Upper lobe of left lung (tissue), 4 donors: ENCODE measurements around the gene VPS8.

Source experiments
- EP300 ChIP-seq, 4 donors: sonication (generic); formaldehyde crosslinking; IDR thresholded peaks; one replicate each; pipeline ENCODE4 v1.5.1; 2017; ENCODE audit warnings: antibody characterized with exemption in 4 of 4, control low read depth in 2 of 4
- POLR2A ChIP-seq, 4 donors: fragments of 450-650 bp; IDR thresholded peaks; one replicate each; pipeline ENCODE4 v1.5.1; 2016 to 2017; ENCODE audit warnings: antibody characterized with exemption in 4 of 4, mild to moderate bottlenecking in 2 of 4
- POLR2AphosphoS5 ChIP-seq, 2 donors: sonication (generic); formaldehyde crosslinking; IDR thresholded peaks; one replicate each; pipeline ENCODE4 v1.5.1; 2017; ENCODE audit warnings: antibody characterized with exemption in 2 of 2
- TF ChIP-seq, protein P1 (sequence below), 6 experiments: fragments of 450-650 bp in 4 of 6; fragments of 200-600 bp in 2 of 6; sonication (generic) in 2 of 6; IDR thresholded peaks; one replicate each; pipeline ENCODE4 v1.5.1; 2016 to 2019; ENCODE audit warnings: antibody characterized with exemption in 6 of 6

DNA sequence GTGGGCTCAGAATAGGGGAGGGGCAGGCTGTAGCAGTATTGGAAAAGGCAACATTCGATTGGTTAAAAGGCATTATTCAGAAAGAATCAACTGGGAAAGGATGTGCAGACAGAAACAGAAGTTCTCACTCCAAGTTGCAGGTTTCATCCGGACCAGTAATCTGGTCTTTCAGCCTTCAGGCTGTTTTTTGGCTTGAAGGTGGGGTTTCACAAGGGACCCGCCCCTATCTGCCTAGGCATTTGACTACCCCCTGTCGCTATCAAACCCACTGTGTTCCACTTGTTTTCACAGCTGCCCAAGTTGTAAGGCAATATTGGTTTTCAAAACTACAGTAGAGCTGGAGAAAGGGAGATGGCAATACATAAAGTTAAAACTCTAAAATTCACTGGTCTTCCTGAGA is 96.9 kb downstream of the VPS8 start:
- TF ChIP-seq POLR2A (IDR thresholded peaks at IDR 0.05): no peak
- TF ChIP-seq EP300 (IDR thresholded peaks at IDR 0.05): no peak
- TF ChIP-seq, protein P1, sequence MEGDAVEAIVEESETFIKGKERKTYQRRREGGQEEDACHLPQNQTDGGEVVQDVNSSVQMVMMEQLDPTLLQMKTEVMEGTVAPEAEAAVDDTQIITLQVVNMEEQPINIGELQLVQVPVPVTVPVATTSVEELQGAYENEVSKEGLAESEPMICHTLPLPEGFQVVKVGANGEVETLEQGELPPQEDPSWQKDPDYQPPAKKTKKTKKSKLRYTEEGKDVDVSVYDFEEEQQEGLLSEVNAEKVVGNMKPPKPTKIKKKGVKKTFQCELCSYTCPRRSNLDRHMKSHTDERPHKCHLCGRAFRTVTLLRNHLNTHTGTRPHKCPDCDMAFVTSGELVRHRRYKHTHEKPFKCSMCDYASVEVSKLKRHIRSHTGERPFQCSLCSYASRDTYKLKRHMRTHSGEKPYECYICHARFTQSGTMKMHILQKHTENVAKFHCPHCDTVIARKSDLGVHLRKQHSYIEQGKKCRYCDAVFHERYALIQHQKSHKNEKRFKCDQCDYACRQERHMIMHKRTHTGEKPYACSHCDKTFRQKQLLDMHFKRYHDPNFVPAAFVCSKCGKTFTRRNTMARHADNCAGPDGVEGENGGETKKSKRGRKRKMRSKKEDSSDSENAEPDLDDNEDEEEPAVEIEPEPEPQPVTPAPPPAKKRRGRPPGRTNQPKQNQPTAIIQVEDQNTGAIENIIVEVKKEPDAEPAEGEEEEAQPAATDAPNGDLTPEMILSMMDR (IDR thresholded peaks at IDR 0.05): no peak
- no peak for TF ChIP-seq POLR2AphosphoS5 (IDR thresholded peaks at IDR 0.05)
